Stimulated activated CD4-positive, alpha-beta T cell treated with anti-CD3 and anti-CD28 coated beads, TNF-alpha, amount 100 ng/mL, for 24 hours (primary cell): ENCODE measurements around the gene RIC8A.

Experiments
- DNase-seq, 3 experiments: peaks; one replicate each; pipeline ENCODE4 v3.0.0-alpha.2; 2020; ENCODE audit warnings: low read depth in 3 of 3

The RIC8A gene

DNA sequence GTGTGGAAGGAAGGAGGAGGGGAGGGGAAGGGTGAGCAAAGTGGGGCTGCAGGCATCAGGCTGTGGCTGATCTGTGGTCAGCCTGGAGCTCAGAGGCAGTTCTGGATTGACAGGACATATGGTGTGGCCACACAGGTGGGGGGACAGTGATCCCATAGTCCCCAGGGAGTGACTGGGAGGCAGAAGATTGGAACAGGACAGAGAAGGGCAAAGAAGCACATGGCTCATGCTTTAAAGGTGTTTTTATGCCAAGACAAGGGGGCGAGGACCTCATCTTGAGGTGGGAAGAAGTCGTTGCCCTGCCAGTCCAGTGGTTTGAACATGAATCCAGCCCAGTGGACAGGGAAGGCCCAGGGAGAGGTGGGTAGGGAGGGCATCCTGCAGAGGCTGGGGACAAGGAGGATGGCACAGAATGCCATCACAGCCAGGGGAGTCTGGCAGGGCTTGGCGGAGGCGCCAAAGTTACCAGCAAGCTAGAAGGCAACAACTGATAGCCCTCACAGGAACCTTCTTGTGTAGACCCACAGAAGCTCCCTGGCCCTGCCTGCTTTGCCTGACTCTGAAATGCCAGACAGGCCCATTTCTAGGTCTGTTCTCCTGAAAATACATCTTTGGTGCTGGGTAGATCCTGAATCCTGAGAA, 3.4 kb upstream of the RIC8A start:
- DNase-seq = no peak

DNA sequence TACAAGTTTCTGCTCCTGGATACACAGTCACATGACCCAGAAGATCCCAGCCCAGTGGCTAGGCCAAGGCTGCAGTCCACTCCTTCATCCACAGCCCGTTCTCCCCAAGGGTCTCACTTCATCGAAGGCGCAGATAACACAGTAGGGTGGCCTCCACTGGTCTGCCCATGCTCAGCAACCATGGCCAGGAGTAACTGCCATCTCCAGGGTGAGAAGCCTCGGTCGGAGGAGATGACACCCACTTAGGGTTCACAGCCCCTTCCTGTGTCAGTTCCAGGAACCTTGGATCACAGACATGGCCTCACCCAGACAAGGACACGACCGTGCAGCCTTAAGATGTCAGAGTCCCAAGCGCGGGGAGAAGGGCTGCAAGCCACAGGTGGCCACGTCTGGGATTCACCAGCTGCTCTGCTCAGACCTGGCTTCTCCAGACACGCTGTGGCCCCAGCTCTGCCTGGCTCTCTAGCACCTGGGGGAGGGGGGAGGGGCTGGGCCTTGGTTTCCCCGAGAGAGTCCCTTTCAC, 2.9 kb upstream of the RIC8A start:
- no peak for DNase-seq

DNA sequence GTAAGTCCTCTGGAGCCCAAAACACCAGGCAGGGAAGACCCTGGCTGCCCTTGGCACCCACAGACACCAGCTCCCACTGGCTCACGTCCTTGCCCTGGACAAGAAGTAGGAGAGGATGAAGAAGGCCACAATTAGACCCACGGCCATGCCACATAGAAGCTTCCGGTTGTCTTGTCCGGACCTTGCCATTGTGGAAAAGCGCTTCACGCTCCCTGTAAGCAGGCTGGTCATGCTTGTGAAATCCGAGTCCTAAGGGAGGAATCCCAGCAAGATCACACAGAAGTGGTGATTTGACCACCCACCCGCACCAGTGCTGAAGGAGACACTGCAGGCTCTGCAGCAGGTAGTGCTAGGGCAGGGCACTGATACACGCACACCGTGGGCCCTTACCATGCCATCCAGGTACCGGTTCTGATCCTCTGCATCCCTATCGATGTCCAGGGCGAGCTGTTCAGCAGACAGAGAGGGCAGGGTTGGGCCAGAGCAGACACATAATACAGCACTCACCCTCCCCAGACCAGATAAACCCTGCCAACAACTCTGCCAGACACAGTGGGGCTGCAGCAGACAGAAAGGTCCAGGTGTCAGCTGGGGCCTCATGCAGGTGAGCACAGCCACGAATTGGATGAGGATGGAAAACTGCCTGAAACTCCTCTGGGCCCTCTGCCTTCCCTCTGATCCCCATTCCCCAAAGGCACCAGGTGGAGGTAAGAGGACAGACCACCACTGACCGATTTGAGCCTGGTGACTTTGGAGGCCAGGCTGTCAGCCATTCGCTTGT, 2.1 kb upstream of the RIC8A start:
- no peak for DNase-seq

DNA sequence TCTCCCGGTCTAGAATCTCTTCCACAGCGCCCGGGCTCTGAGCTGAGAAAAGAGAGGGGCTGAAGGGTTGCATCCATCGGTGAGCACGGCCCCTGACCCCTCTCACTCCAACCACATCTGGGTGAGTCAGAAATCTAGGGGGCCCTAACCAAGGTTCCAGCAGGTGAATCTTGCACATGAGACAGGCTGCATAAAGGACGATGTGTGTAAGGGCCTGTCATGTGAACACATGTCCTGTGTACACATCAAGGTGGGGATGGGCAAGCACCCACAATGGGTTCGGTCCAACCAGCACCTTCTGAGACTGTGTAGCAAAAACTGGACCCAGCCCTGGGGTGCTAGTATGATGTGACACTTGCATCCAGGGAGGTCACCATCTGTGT, 1.5 kb upstream of the RIC8A start:
- DNase-seq = no peak

DNA sequence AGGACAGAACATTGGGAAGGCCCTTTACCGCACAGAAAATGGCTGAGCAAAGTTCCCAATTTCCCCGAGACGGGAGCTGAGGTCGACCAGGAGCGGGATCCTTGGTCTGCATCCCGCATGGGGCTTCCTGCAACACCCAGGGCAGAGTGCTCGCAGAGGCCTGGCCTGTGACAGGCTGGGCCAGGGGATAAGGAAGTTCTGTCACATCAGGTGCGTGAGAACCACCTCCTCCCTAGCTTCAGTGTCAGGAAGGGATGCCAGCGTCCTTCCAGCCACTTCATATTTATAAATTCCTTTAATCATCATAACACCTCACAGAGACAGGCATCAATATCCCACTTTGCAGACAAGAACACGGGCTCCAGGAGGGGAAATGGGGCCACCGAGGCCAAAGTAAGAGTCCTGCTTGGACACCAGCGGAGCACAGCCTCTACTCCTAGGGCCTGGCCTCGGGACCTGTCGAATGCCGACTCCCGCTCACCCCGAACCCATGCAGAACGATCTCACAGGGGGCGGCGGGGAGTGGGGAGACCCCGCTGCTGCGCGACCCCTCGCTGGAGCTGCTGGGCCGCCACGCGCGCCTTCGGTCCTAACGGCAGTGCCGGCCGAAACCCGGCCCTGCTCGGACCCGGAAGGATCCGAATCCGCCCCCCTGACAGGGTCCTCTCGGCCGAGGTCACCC, 841 bp upstream of the RIC8A start:
- DNase-seq = no peak

DNA sequence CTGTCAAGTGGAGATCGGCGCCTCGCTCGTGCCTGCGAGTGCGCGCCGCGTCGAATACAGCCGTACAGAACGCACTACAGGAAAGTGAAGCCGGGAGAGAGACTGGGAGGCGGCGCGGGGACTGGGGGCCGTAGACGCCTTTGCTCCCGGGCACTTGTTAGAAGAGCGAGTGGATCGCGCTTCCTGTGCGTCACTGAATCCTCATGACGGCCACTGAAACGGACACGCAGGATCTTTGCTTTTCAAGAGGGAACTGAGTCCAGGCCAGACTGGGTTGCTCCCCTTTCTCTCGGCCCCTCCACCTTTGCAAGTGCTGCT, 314 bp downstream of the RIC8A start:
- DNase-seq = peak in 1 of 3 experiments; percentile 22

DNA sequence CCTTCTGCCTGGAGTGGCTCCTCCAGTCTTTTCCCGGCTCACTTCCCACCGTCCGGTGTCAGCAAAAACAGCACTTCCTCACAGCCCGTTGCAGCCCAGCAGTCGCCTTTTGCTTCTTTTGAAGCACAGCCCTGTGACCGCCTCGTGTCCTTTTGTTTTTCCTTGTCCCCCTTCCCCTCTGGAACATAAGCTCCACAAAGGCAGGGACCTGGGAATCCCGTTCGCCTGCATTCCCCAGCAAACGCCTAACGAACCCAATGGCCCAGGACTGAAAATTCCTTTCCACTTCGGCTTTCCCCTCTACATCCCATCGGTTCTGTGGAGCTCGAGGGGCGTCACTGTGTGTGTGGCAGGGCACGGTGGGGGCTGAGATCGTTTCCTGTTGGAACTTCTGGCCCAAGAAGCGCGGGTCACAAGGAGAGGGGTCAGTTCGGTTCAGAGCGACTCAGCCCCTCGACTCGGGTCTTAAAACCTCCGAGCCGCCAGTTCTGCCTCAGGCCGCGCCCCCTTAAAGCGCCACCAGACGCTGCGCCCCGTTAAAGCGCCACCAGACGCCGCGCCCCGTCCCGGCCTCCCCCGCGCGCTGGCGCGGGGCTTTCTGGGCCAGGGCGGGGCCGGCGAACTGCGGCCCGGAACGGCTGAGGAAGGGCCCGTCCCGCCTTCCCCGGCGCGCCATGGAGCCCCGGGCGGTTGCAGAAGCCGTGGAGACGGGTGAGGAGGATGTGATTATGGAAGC, 841 bp downstream of the RIC8A start:
- peak; percentile 63 to 80 (median 73) for DNase-seq

DNA sequence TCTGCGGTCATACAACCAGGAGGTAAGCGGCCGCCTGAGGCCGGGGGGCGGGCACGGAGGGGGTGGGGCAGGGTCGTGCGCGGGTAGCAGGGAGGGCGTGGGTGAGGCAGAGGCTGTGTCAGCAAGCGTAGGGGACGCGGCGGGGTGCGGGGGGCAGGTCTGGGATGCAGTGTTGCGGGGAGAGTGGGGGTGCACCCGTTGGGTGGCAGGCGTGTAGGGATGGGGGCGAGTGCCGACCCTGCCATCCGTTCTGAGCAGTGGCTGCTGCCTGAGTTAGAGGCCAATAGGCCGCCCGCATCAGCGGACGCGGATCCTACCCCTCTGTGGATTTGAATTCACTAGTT, 1.4 kb downstream of the RIC8A start:
- DNase-seq = no peak

DNA sequence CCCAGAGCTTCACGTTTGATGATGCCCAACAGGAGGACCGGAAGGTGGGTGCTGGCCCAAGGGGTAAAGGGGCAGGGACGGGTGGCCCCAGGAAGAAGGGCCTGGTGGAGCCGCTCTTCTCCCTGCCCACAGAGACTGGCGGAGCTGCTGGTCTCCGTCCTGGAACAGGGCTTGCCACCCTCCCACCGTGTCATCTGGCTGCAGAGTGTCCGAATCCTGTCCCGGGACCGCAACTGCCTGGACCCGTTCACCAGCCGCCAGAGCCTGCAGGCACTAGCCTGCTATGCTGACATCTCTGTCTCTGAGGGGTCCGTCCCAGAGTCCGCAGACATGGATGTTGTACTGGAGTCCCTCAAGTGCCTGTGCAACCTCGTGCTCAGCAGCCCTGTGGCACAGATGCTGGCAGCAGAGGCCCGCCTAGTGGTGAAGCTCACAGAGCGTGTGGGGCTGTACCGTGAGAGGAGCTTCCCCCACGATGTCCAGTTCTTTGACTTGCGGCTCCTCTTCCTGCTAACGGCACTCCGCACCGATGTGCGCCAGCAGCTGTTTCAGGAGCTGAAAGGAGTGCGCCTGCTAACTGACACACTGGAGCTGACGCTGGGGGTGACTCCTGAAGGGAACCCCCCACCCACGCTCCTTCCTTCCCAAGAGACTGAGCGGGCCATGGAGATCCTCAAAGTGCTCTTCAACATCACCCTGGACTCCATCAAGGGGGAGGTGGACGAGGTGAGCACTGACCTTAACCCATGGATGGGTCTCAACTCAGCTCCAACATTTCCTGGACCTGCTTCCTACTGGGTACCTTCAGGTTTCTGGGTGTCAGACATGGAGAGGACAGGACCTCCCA, 2.0 kb downstream of the RIC8A start:
- DNase-seq = no peak

DNA sequence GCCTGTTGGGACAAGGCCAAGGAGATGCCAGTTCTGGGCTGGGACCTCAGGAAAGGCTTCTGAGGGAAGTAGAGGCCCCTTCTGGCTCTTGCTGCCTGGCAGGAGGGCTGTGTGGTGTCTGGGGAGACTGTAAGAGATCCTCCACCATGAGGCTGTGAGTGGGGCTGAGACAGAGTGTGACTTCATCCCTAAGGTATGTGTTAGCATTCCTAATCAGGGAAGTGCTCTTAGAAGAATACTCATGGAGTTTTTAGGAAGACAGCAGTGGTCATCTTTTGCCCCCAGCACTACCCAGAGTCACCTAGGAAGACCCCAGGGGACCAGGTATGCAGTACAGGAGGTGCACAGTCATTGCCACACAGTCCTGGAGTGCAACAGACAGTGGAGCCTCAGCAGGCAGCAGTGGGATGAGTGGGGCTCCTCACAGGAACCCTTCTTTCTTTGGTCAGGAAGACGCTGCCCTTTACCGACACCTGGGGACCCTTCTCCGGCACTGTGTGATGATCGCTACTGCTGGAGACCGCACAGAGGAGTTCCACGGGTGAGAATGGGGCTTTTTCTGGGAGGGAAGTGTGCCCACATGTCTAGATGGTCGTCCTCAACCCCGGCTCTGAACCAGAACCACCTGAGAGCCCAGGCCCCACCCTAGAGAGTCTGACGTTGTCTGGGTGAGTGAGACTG, 2.8 kb downstream of the RIC8A start:
- no peak for DNase-seq

DNA sequence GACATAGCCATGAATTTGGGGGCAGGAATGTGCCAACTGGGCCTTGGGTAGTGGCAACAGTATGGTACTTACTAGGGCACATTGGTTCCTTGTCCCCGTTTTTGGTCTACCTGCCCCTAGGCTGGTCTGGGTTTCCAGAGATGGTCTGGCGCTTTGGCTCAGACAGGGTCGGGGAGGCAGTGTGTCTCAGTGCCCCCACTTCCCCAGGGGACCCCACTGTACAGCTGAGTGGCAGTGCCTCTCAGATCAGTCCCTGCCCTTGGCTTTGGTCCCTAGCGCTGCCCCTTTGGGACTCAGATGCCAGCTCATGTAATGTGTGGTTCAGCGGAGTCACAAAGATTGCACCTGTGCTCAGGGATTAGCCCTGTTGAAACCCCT, 3.3 kb downstream of the RIC8A start:
- no peak for DNase-seq

DNA sequence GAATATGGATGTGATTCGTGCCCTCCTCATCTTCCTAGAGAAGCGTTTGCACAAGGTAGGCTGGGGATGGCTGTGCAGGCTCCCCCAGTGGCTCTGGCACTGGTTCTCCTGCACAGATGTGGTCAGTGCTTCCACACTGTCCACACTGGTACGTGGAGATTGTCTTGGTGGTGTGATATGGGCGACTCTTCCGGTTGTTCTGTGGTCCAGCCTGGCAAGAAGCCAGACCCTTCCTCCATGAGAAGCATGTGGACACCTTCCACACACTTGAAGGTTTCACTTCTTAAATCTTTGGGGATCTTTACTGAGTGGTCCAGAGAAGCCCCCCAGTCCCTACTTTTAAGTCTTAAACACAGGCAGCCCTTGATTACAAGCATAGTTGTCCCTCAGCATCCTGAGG, 3.8 kb downstream of the RIC8A start:
- no peak for DNase-seq

DNA sequence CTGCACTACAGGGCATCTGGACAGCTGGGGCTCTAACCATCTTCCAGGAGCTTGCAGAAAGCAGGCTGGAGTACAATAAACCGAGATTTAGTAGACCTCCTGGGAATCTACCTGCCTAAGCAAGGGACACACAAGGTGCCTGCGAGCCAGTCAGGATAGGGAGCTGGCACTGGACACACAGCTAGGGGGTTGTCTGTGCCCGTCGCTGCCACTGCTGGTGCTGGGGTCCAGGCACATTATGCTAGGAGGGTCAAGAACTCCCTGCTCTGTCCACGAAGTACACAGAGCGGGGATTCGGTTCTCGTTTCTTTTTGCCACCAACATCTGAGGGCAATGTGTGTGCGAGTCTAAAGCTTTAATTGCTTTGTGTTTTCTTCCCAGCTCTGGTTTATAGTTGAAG, 4.2 kb downstream of the RIC8A start:
- DNase-seq = no peak

DNA sequence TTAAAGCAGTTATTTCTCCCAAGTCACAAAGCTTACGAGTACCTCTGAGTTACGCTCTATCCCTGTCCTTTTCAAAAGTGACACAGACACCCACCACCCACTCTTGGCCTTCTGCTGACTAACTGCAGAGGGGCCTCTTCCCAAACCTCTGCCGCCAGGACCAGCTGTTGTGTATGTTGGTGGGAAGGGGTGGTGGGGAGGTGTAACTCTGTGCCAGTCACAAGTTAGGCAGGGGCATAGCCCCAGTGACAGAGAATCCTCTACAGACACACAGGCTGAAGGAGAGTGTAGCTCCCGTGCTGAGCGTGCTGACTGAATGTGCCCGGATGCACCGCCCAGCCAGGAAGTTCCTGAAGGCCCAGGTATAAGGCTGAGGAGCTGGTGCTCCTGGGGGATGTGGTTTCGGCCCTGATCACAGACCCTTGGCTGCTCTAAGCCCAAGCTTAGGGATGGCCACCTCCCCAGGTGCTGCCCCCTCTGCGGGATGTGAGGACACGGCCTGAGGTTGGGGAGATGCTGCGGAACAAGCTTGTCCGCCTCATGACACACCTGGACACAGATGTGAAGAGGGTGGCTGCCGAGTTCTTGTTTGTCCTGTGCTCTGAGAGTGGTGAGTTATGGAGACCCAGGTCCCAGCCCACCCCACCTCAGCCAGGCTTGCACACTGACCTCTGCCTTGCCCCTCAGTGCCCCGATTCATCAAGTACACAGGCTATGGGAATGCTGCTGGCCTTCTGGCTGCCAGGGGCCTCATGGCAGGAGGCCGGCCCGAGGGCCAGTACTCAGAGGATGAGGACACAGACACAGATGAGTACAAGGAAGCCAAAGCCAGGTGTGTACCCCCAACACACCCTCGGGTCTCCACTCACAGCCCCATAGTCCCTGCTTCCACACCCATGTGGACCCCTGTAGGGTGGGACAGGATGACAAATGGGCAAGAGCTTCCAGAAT, 4.9 kb downstream of the RIC8A start:
- no peak for DNase-seq

DNA sequence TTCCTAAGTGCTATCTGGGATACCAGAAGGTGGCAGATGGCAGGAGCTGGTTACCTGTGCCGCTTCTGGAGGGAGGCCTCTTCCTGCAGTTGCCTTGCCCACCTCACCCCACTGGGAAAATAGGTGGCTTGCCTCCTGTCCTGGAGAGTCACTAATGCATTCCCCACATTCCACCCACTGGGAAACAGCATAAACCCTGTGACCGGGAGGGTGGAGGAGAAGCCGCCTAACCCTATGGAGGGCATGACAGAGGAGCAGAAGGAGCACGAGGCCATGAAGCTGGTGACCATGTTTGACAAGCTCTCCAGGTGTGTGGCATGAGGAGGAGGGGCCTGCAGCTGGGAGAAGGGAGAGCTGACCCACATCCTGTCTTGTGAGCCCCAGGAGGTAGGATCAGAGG, 5.6 kb downstream of the RIC8A start:
- no peak for DNase-seq

DNA sequence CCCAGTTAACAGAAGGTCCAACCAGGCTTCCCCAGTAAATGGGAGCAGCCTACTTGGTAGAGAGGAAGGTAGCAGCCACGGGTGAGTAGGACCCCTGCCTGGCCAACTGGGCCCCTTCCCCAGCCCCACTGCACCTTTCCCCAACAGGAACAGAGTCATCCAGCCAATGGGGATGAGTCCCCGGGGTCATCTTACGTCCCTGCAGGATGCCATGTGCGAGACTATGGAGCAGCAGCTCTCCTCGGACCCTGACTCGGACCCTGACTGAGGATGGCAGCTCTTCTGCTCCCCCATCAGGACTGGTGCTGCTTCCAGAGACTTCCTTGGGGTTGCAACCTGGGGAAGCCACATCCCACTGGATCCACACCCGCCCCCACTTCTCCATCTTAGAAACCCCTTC, 6.6 kb downstream of the RIC8A start:
- no peak for DNase-seq

DNA sequence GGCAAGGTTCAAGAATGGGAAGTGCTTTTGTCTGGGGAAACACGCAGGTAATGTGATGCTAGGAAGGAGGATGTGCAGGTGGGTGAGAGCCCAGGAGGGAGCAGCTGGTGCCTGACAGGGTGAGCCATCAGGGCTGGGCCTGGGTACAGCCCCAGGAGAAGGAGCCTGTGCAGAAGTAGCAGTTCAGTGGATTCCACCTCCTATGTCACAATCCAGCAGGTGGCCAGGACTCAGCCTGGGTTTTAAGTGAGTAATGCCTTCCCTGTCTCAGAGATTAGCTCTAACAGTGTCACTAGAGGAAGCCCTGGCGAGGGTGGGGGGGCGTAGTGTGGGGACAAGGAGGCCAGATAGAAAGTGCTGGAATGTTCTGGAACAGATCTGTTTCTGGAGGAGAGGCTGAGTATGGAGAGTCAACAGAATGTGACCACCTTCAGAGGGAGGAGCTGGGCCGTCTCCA, 8.1 kb downstream of the RIC8A start:
- no peak for DNase-seq

DNA sequence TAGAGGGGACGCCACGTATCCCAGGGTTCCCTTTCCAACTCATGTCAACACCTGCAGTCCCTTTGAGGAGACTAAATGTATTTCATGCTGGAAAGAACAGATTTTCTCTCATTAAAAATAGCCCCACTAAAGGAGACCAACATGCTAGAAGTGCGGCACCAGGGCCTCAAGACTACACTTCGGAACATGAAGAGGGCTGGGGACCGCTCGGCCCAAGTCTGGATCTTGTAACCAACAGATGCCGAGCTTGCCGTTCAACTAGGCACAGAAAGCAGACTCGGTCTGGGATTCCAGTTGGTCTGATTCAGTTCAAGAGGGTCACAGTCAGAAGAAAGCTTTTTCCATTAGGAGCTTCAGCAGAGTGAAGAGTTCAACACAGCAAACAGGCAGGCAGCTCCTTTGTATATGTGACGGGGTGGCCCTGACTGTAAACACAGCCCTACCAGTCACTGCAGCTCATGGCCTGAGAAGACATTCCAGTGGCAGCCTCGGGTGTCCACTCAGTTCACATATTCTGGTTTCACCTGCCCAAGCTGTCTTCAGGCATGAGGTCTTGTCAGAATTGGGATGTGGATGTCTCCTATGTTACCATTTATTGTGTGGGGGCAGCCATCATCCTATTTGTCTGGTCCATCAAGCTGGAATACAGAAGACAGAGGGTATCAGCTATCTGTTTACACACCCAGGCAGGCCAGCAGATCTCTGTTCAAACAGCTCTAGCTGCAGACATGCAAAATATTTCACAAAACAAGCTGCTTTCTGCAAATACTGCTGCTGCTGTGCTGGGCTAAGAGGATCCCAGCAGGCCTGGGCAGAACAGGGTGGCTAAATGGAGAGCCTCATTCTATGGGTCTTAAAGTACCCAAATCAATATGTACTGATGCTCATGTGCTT, 8.8 kb downstream of the RIC8A start:
- no peak for DNase-seq

DNA sequence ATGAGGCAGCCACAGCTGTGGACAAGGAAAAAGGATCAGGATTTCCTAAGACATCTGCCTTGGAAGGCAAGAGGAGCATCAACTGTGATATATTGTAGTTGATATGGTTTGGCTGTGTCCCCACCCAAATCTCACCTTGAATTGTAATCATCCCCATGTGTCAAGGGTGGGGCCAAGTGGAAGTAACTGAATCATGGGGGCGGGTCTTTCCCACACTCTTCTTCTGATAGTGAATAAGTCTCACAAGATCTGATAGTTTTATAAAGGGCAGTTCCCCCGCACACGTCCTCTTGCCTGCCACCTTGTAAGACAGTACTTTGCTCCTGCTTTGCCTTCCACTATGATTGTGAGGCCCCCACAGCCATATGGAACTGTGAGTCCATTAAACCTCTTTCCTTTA, 10.2 kb downstream of the RIC8A start:
- no peak for DNase-seq
